Measurements from ENCODE around the gene PPP4R4. TPM values are rescaled to one million over a fixed set of nuclear protein-coding genes. Genes with fewer than 3 reads are reported as not detected.
"Not testable (repeated sequence)": the region's sequence is repeated elsewhere in the genome, so short reads cannot be mapped to it uniquely, and the experiment has no call there.

The PPP4R4 gene
- total RNA-seq, 1 donor from 2014 or later: 0.30 TPM

DNA sequence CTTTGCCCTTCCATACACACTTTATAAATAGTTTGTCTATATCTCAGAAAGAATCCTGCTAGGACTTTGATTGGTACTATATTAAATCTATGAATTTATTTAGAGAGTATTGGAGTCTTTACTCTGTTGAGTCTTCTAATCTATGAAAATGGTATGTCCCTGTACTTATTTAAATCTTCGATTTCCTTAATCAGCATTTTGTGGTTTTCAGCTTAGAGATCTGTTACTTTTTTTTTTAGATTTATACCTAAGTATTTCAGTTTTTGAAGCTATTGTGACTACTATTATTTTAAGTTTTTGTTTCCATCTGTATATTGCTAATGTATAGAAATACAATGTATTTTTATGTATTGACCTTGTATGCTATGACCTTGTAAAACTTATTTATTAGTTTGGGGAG lies 31.3 kb upstream of the PPP4R4 start:
- intact Hi-C loops (cut with micrococcal nuclease): no loop called here
- DNase-seq: no peak
- no peak for ATAC-seq

DNA sequence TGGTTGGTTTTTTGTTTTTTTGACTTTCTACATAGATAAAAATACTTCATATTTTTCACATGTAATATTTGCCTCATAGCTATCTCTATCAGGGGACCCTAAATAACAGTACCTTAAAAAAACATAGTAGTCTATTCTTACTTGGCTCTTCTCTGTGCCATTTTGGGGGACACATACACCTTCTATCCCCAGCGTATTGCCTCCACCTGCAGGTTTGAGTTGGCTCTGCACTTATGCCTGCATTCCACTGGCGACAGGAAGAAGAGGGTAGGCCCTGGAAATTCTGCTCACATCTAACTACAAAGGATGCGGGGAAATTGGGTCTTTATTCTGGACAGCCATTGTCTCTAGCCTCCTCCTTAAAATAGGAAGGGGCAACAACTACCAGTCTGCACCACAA lies 30.9 kb upstream of the PPP4R4 start:
- no peak for ATAC-seq
- no peak for DNase-seq
- intact Hi-C loops (cut with micrococcal nuclease): no loop called here

DNA sequence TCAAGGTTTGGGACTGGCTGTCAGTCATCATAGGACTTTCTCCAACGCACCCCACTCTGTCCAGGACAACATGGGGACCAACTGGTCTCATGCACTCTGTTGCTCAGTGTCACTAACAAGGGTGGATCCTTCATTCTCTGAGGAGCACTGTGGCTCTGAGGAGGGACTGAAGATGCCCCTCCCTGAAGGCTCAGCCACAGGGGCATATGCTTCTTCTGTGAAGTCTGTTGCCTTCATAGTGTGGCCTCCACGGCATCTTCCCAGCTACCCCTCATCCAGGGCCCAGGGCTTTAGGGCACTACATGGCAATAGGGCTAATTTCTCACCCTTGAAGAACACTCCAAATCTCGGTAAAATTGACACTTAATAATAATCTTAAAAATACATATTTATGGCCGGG lies 30.4 kb upstream of the PPP4R4 start:
- intact Hi-C loops (cut with micrococcal nuclease): no loop called here
- DNase-seq (no peak), ATAC-seq (no peak)

DNA sequence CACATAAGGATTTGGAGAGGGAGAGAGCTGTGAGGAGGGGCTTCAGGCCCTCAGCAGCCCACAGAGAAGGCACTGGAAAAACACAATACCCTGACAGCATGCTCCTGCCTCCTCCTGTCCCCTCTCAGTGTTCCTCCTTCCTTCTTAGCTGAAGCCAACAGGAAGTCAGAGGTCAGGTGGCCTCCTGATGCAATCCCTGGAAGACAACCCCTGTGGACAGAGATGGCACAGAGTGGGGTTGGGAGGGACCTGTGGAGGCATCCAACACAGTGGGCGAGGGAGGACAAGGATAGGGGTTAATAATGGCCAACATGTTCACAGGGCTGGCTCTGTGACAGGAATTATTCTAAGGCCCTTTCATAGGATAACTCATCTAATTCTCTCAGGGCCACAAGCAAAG lies 29.4 kb upstream of the PPP4R4 start:
- intact Hi-C loops (cut with micrococcal nuclease): no loop called here
- DNase-seq: no peak
- no peak for ATAC-seq

DNA sequence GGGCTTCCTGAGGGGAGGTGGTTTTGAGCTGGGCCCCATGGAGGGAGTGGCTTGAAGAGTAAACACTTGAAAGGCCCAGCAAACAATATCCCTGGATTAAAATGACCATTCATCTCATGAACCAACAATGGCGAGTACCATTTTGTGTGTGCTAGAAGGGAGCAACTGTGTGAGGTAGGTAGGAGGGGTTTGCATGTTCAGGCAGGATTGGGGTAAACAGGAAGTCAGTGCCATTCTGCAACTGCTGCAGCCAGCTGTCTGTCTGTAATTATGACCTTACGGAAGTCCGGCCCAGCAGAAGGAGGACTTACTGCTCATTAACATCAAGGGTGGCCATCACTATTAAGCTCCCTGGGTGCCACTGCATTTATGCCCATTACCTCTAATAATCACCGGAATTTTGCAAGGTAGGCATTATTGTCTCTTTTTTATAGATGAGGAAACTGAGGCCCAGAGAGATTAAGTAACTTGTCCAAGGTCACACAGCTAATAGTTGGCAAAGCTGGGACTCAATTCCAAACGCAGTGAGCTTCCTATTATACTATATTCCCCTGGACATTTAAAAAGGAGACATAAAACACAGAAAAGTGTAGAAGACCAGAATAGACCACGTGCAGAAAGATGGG lies 28.1 kb upstream of the PPP4R4 start:
- ATAC-seq: no peak
- no peak for DNase-seq
- intact Hi-C loops (cut with micrococcal nuclease): no loop called here

DNA sequence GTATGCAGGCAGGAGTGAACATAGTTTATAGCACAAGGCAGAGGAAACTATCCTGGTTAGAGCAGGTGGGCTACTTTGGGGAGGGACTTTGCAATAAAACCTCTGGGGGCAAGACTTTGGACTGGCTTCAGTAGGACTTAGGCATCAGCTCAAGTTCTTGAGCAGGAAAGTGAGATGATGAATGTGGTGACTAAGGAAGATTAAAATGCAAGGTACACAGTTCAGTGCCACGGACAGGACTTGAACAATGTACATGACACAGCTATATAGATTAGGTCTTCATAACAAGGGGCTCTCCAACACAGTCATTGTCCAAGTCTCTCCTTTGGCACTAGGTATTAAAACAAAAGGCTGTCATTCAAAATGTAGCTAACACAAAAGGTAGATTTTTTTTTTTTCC lies 21.4 kb upstream of the PPP4R4 start:
- ATAC-seq (no peak), DNase-seq (no peak)
- intact Hi-C loops (cut with micrococcal nuclease): no loop called here

DNA sequence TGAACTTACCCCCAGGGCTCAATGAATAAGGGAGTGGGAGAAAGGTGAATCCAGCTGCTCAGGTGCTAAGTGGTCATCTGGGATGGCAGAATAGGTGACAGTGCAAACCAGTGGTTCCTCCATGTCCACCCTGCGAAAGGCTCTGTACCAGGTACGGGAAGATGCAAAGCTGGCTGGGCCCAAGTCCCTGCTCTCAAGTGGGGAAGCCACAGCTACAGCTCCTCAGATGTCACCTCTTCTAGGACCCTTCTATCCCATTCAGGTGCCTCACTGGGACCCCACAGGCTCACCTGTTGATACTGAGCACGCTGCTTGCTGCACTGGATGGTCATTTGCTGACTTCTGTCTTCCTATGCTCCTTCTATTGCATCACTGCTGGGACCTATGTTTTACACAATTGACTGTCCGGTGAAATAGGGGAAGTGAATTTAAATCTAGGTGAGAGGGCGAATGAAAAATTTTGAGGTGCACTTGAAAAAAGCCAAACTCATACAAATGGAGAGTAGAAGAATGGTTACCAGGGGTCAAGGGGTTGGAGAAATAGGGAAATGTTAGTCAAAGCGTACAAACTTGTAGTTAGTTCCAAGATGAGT lies 20.3 kb upstream of the PPP4R4 start:
- intact Hi-C loops (cut with micrococcal nuclease): no loop called here
- ATAC-seq: no peak
- no peak for DNase-seq

DNA sequence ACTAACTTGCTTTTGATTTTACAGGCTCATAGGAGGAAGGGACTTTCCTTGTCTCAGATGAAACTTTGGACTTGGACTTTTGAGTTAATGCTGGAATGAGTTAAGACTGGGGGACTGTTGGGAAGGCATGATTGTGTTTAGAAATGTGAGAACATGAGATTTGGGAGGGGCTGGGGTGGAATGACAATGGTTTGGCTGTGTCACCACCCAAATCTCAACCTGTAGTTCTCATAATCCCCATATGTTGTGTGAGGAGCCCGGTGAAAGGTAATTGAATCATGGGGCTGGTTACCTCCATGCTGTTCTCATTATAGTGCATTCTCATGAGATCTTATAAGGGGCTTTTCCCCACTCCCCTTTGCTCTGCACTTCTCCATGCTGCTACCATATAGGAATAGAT lies 18.0 kb upstream of the PPP4R4 start:
- DNase-seq; ATAC-seq; intact Hi-C loops (cut with micrococcal nuclease): not testable (repeated sequence)

DNA sequence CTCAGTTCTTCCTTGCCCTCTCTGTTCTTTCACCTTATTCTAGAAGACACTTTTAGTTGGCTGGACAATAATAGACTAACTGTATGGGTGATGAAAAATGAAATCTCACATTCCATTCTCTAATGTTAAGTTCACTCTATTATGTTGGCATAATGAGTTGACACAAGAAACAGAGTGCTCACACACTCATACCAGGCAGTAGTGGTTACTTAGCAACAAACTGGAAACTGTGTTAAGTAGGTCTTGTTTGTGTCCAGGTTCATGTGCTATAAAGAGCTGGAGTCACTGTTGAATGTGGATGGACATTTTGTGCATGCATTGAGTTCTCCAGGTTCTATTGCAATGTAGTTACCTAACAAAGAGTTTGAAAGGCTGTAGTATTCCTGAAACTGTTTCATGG lies 16.9 kb upstream of the PPP4R4 start:
- ATAC-seq: peak; percentile 90
- intact Hi-C loops (cut with micrococcal nuclease): no loop called here
- no peak for DNase-seq

DNA sequence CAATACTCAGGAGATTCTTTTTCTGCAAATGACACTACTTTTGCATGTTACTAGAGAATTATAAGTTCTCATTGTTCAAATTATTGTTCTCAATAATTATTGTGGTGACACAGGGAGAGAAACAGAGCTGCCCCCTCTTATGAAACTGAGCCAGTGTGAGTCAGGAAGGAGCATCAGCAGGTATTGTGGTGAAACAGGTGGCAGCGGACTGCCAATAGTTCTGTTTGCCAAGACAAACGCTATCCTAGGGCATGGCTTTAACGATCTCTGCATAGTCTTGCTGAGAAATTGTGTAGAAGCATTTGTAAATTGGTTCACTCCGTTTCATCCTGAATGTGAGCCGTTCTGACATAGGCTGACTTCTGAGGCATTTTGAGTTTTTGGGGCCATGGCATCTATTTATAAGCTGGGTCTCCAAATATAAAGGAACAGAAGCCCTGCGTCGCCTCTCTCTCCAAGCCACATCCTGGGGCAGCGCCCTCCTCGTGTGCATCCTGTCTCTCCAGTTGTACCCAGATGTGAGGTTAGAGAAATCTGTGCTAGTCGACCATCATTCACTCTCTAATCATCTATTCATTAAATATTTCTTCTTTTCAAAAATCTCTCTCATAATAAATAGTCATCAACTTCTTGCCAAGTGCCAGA lies 15.8 kb upstream of the PPP4R4 start:
- no peak for DNase-seq
- ATAC-seq: no peak
- intact Hi-C loops (cut with micrococcal nuclease): no loop called here

DNA sequence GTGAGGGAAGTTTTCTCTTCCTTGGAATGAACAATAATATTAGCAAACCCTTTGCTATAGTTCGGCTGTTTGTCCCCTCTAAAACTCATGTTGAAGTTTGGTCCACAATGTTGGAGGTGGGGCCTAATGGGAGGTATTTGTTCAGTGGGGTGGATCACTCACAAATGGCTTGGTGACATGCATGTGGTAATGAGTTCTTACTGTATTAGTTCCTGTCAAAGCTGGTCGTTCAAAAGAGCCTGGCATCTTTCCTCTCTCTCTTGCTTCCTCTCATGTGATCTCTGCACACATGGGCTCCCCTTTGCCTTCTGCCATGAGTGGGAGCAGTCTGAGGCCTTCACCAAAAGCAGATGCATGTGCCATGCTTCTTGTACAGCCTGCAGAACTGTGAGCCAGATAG lies 13.1 kb upstream of the PPP4R4 start:
- ATAC-seq: no peak
- no peak for DNase-seq
- intact Hi-C loops (cut with micrococcal nuclease): no loop called here

DNA sequence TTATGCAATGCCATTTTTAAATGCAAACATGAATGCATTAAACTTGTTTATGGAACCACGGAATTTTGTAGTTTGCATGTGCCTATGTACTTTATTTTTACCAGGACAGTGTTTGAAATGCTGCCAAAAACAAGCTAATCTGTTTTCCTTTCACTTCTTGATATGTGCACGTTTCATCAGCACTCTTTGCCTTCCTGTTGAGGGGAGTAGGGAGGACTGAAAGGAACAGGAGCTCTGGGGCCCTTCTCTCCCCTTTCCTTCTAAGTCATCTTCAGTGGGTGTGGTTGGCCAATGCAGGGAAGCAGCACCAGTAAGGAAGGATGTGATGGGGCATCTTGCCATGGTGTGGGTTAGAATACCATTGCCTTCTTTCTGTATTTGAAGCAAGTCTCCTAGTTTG lies 12.1 kb upstream of the PPP4R4 start:
- ATAC-seq (peak; percentile 40), DNase-seq (no peak)
- intact Hi-C loops (cut with micrococcal nuclease): no loop called here

DNA sequence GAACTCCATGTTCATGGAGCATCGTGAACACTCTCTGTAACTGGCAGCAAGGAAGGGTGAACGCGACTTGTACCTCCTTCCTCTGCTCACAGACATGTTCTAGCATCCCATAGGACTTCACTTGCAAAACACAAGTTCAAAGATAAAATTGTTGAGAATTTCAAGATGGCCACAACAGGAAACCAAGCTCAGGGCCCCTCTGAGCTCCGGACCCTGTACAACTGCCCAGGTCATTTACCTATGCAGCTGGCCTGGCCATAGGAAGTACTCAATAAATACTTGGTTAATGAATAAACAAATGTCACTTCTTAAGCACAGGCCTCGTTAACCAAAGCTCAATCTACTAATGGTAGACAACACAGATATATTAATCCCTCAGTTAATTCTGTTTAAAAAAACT lies 11.7 kb upstream of the PPP4R4 start:
- ATAC-seq: no peak
- no peak for DNase-seq
- intact Hi-C loops (cut with micrococcal nuclease): no loop called here

DNA sequence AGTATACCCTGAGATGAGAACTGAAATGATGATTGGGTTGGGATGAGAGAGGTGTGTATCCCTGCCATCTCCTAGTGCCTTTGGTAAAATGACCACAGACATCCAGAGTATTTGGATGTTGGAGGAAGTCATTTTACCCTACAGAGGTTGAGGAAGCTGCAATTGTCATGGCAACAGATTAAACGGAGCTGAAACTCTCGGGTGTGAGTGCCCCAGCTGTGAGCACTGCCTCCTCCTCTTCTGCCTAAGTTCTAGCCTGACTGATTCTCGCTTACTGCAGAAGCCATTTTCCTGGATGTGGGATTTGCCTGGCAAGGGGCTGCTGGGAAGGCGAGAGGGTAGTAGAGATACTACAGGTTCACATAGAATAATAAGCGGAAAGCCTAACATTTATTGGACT lies 10.3 kb upstream of the PPP4R4 start:
- intact Hi-C loops (cut with micrococcal nuclease): no loop called here
- no peak for ATAC-seq
- DNase-seq: no peak

DNA sequence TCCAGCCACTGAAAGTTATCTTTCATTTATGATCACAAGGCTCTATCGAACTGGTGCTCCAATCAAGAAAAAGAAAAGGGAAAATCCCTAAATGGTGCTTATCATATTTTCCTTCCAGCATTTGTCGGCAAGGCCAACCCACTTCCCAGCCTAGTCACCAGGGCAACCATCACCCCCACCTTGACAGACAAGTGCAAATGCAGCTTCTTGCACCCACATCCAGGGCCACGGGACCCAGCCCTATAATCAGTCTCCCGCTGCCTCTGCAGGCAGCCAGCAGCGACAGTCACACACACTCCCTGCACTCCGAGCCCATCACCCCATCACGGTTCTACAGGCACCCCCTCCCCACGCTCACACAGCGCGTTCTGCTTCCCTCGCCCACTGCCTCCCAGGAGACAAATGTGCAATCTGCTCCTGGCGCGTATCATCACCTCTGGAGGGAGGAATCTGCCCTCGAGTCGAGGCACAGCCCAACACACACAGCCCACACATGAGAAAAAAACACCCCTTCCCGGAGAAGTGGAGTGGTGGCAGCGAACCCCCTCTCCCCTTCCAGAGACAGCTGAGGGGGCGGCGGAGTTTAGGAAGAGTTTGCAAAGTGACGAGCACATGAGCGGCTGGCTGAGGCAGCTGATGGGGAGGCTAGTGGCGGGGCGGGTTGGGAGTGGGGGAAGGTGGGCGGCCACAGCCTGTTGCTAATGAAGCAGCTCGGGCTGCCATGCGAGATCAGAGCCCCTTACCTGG lies 9.3 kb upstream of the PPP4R4 start:
- no peak for ATAC-seq
- intact Hi-C loops (cut with micrococcal nuclease): no loop called here

DNA sequence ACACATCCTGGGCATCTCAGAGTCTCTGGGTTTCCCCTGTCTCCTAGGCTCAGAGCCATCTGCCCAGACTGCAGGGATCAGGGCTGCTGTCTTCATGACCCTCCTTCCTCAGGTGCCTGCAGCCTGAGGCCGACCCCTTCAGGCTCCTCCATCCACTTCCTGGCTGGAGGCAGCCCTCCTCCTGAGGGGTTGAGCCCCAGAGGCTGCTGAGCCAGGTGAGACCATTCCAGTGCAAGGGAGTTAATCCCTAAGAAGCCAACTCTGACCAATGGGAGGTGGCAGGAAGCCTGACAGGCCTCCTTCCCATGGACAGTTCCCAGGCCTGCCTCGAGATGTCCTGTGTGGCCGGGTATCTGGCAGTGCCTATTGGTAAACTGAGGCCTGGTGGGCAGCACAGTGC lies 8.4 kb upstream of the PPP4R4 start:
- no peak for ATAC-seq
- intact Hi-C loops (cut with micrococcal nuclease): no loop called here
- DNase-seq: no peak

More for the DNA sequence above, 9.3 kb upstream of the PPP4R4 start:
- DNase-seq: no peak

DNA sequence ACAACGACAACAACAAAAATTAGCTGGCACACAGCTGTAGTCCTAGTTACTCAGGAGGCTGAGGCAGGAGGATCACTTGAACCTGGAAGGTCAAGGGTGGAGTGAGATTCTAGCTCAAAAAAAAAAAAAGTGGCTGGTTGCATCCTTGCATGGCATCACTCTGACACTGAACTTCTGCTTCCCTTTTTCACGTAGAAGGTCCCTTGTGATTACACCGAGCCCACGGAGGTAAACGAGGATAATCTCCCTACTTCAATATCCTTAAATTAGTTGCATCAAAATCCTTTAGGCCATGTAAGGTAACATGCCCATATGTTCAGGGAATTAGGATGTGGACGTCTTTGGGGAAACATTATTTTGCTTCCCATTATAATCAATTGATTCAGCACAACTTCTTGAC lies 4.0 kb upstream of the PPP4R4 start:
- intact Hi-C loops (cut with micrococcal nuclease): no loop called here
- ATAC-seq: no peak

DNA sequence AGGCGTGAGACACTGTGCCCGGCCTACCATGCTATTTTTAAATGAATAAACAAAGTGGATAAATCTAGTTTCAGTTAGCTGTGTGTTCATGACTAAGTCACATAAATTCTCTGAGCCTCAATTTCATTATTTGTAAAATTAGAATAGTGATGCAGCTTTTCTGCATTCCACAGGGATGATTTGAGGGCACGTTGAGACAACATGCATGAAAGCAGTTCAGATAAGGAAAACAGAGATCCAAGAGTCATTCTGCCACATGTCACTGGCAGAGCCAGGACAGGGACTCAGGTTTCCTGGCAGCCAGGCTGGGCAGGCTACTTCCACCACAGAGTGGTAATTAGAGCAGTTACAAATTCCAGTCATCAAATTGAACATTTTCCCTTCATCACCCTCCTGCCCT lies 2.9 kb upstream of the PPP4R4 start:
- intact Hi-C loops (cut with micrococcal nuclease): no loop called here
- DNase-seq (no peak), ATAC-seq (no peak)

More for the DNA sequence above, 4.0 kb upstream of the PPP4R4 start:
- no peak for DNase-seq

DNA sequence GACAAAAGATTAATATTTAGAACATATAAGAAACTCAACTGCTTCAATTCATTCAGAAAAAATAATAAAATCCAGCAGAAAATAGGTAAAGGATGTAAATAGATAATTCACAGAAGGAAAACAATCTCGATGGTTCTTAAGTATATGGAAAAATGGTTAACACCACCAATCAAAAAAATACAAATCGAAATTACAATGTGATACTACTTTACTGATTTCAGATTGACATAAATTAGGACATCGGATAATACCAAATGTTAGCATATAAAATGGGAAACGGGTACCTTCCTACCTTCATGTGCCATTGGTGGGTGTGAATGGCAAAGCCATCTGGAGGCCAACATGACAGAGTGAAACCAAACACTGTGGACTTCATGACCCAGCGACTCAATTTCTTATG lies 1.6 kb upstream of the PPP4R4 start:
- ATAC-seq (no peak), DNase-seq (no peak)
- intact Hi-C loops (cut with micrococcal nuclease): no loop called here

DNA sequence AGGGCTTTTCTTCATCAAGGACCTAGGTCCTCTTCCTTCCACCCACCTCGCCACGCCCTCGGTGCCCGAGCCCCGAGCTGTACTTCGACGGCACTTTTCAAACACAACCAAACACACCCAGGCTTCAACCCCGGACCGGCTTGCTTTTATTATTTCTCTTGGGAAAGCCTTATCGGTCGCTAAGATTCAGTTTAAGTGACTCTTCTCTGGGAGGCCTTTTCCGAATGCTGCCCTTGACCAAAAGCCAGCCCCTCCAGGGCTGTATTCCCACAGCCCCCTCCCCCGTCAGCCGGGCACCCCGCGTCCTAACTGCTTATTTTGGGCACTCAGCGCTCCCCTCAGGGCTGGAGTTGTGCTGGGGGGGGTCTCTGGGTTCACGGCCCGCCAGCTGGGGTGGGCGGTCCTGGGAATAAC lies 644 bp upstream of the PPP4R4 start:
- ATAC-seq (peak; percentile 4), DNase-seq (no peak)
- intact Hi-C loops (cut with micrococcal nuclease): no loop called here
